Superior temporal gyrus (tissue), 1 donor: ENCODE results near the gene D2HGDH.
"Not testable (repeated sequence)": the region's sequence is repeated elsewhere in the genome, so short reads cannot be mapped to it uniquely, and the experiment has no call there.

Experiments used
- DNase-seq: peaks from one replicate; pipeline ENCODE4 v3.0.0-alpha.2; 2016; ENCODE audit errors: extremely low spot score

The D2HGDH gene

GRCh38 chr2:241808051-241808720 is 73.8 kb downstream of the D2HGDH start:
- no peak for DNase-seq

- DNase-seq: no peak
Measured at GRCh38 chr2:241808721-241809382, 74.4 kb downstream of the D2HGDH start, which contains the start of gene NEU4. TSS of gene NEU4 (plus strand) at chr2:241809193. CDS start at chr2:241814485, 5,292 bp downstream.

DNA sequence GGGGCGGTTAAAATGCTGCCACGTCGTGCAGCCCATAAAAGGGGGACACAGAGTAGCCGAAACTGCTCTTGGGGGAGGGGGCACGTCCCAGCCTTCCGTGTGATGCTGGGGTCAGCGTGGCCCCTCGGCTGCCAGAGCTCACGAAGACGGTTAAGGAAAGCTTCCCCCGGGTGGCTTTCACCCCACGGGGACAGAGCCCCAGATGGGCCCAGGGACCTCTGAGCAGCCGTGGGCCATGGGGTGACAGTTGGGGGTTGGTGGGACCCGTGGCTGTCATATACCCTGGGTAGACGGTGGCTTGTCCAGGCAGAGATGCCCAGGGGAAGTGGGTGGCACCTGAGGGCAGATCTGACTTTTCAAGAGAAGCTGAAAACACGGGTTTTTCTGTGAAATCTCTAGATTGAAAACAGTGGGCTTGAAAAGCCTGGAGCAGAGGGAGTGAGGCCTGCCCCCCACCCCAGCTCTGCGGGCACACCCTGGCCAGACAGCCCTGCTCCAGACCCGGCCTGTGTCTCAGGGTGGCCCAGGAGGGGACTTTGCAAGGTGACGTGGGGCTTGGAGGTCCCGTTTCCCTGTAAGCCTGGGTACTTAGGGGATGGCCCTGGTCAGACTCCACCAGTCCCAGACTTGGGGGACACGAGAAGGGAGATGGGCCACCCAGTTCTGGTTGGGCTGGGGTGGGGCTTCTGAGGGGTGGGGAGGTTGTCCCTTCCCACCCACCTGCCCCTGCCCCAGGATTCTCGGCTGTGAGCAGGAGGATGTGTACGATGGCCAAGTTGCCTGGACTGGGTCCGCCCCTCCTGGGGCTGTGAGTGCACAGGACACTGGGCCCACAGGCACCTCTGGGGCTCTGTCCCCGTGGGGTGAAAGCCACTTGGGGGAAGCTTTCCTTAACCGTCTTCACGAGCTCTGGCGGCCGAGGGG is 75.2 kb downstream of the D2HGDH start:
- no peak for DNase-seq

- peak; percentile 40 for DNase-seq
Measured at GRCh38 chr2:241810307-241811200, 76.1 kb downstream of the D2HGDH start.

DNA sequence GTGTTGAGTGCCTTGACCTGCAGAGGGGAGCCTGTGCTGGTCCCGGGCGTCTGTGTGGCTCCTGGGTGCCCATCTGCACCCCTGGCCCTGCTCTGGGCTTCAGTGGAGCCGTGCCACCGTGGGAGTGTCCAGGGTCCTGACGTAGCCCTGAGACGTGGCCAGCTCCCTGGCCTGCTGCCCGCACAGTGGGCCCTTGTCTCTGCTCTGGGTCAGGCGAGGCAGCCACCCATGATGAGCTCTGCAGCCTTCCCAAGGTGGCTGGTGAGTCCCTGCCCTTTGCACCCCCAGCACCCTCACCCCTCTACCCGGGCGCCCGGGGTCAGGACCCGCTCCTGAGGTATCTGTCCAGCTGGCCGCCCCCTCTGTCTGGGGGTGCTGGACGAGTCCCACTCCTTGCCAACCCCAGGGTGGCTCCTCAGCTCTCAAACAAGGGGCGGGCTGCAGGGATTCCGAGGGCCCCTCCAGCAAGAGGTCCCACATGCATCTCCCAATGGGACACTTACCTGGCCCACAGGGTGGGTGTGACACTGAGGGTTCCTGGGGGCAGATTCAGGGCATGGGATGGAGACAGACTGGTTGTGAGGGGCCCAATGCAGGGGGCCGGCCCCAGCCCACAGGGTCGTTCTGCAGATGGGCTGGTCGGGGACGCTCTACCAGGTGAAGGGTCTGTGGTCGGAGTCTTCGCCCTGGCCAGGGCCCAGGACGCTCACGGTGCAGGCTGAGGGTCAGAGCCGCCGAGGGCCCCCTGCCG is 76.9 kb downstream of the D2HGDH start:
- peak; percentile 65 for DNase-seq

- no peak for DNase-seq
Measured at GRCh38 chr2:241811952-241812729, 77.7 kb downstream of the D2HGDH start.

DNA sequence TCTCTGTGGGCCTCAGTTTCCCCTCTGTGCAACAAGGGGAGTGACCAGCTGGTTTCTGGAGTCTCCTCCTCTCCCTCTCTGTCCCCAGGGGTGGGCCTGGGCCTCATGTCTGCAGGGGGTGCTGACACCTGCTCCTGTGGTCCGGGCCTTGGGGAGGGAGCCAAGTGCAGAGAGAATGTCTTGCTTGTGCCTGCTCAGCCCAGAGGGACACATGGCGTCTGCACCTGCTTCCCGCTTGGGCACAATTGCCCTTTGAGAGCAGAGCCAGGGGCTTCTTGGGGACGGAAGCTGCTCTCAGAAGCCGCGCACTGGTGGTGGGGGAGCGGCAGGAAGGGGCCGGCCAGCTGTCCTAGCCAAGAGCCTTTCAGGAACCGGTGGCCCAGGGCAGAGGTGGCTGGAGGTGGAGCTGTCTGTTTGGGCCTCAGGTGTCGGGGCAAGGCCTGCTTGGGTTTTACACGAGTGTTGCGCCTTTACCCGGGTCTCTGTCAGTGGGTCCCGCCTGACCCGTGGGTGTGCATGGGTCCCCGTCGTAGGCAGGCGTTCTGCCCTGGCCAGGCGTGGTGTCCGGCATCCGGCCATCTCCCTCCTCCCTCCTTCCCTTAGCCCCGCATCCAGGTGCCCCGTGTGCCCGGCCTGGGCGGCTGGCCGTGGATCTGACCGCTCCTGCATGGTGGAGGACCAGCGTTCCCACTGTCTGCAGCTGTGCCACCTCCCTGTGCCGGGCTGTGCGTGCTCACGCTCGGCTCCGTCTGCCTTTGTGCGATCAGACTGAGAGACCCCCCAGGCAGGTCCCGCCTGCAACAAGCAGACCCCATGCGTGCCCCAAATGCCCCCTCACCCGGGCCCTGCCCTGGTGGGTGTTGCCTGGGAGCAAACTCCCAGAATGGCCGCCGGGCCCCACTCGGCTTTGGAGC is 78.6 kb downstream of the D2HGDH start:
- peak; percentile 49 for DNase-seq

GRCh38 chr2:241813644-241814392 is 79.4 kb downstream of the D2HGDH start:
- no peak for DNase-seq

DNA sequence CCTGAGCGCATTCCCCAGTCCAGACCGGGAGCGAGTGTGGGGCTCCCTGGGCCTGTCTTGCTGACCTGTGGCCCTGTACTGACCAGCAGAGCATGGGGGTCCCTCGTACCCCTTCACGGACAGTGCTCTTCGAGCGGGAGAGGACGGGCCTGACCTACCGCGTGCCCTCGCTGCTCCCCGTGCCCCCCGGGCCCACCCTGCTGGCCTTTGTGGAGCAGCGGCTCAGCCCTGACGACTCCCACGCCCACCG is 79.9 kb downstream of the D2HGDH start:
- no peak for DNase-seq

DNA sequence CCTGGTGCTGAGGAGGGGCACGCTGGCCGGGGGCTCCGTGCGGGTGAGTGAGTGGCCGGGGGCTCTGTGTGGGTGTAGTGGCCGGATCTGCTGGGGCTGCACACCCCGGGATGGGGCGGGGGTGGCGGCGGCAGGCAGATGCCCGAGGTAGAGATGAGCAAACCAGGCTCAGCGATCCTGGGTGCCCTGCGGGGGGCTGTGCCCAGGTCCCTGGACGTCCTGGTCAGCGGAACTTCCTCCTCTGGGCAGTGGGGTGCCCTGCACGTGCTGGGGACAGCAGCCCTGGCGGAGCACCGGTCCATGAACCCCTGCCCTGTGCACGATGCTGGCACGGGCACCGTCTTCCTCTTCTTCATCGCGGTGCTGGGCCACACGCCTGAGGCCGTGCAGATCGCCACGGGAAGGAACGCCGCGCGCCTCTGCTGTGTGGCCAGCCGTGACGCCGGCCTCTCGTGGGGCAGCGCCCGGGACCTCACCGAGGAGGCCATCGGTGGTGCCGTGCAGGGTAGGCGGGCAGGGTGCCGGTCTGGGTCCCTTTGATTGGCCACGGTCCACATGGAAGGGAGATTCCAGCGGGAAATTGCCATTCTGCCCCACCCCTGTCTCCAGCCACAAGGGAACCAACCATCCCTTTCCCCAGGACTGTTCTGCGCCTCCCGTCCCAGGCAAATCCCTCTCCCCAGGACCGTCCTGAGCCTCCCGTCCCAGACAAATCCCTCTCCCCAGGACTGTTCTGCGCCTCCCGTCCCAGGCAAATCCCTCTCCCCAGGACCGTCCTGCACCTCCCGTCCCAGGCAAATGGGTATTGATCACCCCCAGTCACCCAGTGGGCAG is 80.4 kb downstream of the D2HGDH start:
- DNase-seq: no peak

DNA sequence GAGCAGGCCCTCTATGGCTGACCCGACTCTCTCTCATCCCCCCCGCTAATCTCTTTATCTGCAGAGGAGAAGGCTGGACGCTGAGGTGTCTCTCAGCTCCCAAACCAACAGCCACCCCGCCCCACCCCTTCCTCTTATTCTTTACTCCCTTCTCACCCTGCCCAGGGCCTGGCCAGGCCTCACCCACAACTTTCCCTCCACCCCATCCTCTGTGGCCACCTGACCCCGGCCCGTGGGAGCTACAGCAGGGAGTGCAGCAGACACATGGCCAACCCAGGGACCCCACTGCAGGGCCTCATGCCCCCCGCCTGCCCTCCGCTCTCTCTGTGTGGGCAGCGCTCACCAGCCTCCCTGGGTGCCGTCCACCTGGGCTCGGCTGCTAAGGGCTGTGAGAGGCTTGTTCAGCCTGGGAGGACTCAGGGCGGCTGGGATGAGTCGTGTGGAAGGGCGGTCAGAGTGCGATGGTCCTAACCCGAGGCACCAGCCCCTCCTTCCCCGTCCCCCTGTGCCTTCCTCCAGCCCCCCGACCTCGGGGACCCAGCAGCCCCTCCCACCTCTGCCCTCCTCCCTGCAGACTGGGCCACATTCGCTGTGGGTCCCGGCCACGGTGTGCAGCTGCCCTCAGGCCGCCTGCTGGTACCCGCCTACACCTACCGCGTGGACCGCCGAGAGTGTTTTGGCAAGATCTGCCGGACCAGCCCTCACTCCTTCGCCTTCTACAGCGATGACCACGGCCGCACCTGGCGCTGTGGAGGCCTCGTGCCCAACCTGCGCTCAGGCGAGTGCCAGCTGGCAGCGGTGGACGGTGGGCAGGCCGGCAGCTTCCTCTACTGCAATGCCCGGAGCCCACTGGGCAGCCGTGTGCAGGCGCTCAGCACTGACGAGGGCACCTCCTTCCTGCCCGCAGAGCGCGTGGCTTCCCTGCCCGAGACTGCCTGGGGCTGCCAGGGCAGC is 81.3 kb downstream of the D2HGDH start:
- no peak for DNase-seq

GRCh38 chr2:241816431-241817121 is 82.1 kb downstream of the D2HGDH start:
- DNase-seq: no peak

DNA sequence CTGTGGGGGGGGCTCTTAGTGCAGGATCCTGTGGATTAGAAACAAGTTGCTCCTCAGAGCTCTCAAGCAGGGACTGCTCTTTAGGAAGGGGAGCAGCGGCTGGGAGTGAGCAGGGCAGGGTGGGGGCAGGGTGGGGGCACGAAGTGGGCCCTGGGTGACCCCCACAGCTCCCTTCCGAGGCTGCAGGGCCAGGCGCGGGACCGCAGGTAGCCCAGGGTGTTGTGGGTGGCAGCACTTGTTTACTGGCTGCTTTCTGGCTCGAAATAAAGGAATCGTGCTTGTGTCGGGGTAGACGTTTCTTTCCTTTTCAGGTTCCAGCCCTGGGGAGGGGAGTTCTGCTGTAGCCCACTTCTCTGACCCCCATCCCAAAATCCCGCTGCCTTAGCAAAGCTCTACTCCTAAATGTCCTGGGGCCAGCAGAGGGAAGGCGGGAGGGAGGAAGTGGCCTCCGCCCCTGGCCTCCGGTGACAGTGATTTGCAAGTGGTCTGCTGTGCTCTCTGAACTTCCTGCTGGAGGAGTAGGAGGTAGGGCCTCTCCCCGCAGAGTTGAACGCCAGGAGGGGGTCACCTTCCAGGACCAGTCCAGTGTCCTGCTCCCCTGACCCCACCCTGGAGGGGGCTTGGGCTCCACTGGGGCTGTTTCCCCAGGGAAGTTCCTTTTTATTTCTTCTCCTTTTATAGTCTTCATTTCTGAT is 82.8 kb downstream of the D2HGDH start:
- DNase-seq: no peak

DNA sequence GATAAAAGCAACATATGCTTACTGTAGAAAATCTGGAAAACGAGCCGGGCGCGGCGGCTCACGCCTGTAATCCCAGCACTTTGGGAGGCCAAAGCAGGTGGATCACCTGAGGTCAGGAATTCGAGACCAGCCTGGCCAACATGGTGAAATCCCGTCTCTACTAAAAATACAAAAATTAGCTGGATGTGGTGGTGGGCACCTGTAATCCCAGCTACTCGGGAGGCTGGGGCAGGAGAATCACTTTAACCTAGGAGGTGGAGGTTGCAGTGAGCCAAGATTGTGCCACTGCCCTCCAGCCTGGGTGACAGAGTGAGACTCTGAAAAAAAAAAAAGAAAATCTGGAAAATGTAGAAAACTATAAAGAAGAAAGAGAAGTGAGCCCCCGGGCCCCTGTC is 83.4 kb downstream of the D2HGDH start:
- DNase-seq: not testable (repeated sequence)
